Measurements from ENCODE around the gene CAMK2G. TPM values are rescaled to one million over a fixed set of nuclear protein-coding genes. Genes with fewer than 3 reads are reported as not detected.

Gene CAMK2G
- total RNA-seq, 2 donors from 2014 or later = 52.6 to 59.6 TPM

GRCh38 chr10:73810735-73811465 is 63.5 kb downstream of the CAMK2G start:
- no peaks in the 10 kb centered on the region for H3K27me3 Mint-ChIP-seq
- no peaks in the 10 kb centered on the region for H3K9me3 ChIP-seq (ENCODE audit: control insufficient read depth, low read length, poor library complexity, severe bottlenecking)
- peaks cover 36% of the 10 kb centered on the region for H3K4me1 Mint-ChIP-seq
- peak overlapping the region; percentile 93 for H3K4me3 Mint-ChIP-seq
- H3K27ac Mint-ChIP-seq = peak overlapping the region; percentile 83
- peaks cover 10% of the 10 kb centered on the region for H3K36me3 Mint-ChIP-seq (ENCODE audit: low read depth)
- DNase-seq (peak; percentile 43 to 57 (median 53)), ATAC-seq (peak; percentile 19)

GRCh38 chr10:73810358-73810734 is 64.0 kb downstream of the CAMK2G start:
- no peak for ATAC-seq
- Mint-ChIP-seq H3K27ac (peak overlapping the region; percentile 83), H3K36me3 (ENCODE audit: low read depth) (peaks cover 10% of the 10 kb centered on the region), H3K27me3 (no peaks in the 10 kb centered on the region), H3K4me1 (peaks cover 39% of the 10 kb centered on the region), H3K4me3 (peak overlapping the region; percentile 93)
- no peaks in the 10 kb centered on the region for H3K9me3 ChIP-seq (ENCODE audit: control insufficient read depth, low read length, poor library complexity, severe bottlenecking)
- no peak for DNase-seq

GRCh38 chr10:73809061-73809818 is 65.1 kb downstream of the CAMK2G start:
- DNase-seq = no peak
- peaks cover 10% of the 10 kb centered on the region for H3K36me3 Mint-ChIP-seq (ENCODE audit: low read depth)
- ATAC-seq = no peak
- H3K27ac Mint-ChIP-seq = peak overlapping the region; percentile 83
- peak overlapping the region; percentile 69 for H3K4me3 Mint-ChIP-seq
- H3K27me3 Mint-ChIP-seq = no peaks in the 10 kb centered on the region
- no peaks in the 10 kb centered on the region for H3K9me3 ChIP-seq (ENCODE audit: control insufficient read depth, low read length, poor library complexity, severe bottlenecking)
- H3K4me1 Mint-ChIP-seq = peaks cover 39% of the 10 kb centered on the region

GRCh38 chr10:73808021-73808815 is 66.1 kb downstream of the CAMK2G start:
- Mint-ChIP-seq H3K27me3 (no peaks in the 10 kb centered on the region), H3K4me1 (peaks cover 45% of the 10 kb centered on the region), H3K27ac (no peak overlapping the region)

GRCh38 chr10:73807471-73807870 is 66.9 kb downstream of the CAMK2G start:
- Mint-ChIP-seq H3K36me3 (ENCODE audit: low read depth) (peaks cover 17% of the 10 kb centered on the region), H3K4me3 (no peak overlapping the region), H3K27me3 (no peaks in the 10 kb centered on the region), H3K4me1 (peaks cover 47% of the 10 kb centered on the region), H3K27ac (peak overlapping the region; percentile 84)
- no peaks in the 10 kb centered on the region for H3K9me3 ChIP-seq (ENCODE audit: control insufficient read depth, low read length, poor library complexity, severe bottlenecking)
- no peak for ATAC-seq
- no peak for DNase-seq

More at GRCh38 chr10:73808021-73808815, 66.1 kb downstream of the CAMK2G start:
- no peak for DNase-seq
- ATAC-seq = no peak
- H3K36me3 Mint-ChIP-seq (ENCODE audit: low read depth) = peaks cover 13% of the 10 kb centered on the region
- H3K4me3 Mint-ChIP-seq = no peak overlapping the region
- no peaks in the 10 kb centered on the region for H3K9me3 ChIP-seq (ENCODE audit: control insufficient read depth, low read length, poor library complexity, severe bottlenecking)

DNA sequence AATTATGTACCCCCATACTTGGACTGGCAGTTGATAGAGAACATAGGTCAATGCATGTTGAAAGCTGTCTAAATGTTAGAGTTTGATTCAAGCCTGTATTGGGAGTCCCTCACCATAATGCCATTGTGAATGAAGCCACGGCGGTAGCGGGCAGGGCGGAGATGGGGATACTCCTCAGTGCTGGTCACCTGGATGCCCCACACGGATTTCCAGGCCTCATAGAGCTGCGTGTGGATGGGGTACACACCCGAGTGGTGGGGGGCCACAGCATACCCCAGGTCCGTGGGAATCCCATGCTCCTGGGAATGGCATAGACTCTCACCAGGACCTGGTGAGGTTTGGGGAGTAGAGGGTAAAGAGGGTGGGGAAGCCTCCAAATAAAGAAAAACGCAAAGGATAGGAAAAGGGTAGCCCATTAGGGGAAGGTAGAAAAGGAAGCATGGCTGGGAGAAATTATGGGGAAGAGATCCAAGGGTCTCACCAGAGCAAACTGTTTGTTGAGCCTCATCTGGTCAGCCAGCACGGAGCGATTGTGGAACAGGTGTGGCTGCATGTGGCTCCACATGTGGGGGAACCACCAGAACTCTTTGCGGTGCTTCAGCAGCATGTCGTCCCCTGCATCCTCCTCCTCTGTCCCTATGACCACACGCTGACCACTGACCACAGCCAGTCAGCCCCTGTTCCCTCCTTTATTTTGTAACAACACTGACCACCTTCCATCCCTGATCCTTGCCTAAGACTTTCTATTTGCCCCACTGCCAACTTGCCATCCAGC is 68.0 kb downstream of the CAMK2G start:
- no peaks in the 10 kb centered on the region for H3K9me3 ChIP-seq (ENCODE audit: control insufficient read depth, low read length, poor library complexity, severe bottlenecking)
- peak overlapping the region; percentile 28 for H3K4me3 Mint-ChIP-seq
- DNase-seq (no peak), ATAC-seq (no peak)
- peaks cover 17% of the 10 kb centered on the region for H3K36me3 Mint-ChIP-seq (ENCODE audit: low read depth)
- no peaks in the 10 kb centered on the region for H3K27me3 Mint-ChIP-seq
- H3K27ac Mint-ChIP-seq = peak overlapping the region; percentile 84
- peaks cover 46% of the 10 kb centered on the region for H3K4me1 Mint-ChIP-seq

DNA sequence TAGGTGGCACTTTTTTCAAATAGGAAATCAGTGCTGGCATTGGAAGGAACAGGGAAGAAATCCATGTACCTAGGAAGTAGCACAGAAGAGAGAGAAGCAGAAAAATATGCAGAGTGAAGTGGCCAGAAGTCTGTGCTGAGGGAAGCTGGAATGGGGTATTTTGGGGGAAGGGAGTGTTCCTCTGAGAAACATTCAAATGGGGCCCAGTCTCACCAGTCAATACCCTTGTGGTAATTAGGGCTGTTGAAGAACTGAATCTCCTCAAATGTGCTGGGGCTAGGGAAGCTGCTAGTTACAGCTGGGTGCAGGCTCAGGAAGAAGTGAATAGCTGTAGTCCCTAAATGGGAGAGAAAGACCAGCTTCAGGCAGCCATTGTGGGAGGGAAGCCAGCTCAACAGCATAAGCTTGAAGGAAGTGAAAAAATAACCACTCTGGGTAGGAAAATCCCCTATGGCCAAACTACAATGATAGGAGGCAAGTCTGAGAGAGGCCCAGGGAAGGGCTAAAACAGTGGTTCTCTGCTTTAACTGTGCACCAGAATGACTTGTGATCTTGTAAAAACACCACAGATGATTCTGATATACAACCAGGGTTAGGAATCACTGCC is 70.6 kb downstream of the CAMK2G start:
- H3K4me3 Mint-ChIP-seq = no peak overlapping the region
- no peaks in the 10 kb centered on the region for H3K9me3 ChIP-seq (ENCODE audit: control insufficient read depth, low read length, poor library complexity, severe bottlenecking)
- H3K36me3 Mint-ChIP-seq (ENCODE audit: low read depth) = peaks cover 12% of the 10 kb centered on the region
- H3K27me3 Mint-ChIP-seq = no peaks in the 10 kb centered on the region
- DNase-seq (no peak), ATAC-seq (peak; percentile 35)
- H3K27ac Mint-ChIP-seq = peak overlapping the region; percentile 47
- peaks cover 32% of the 10 kb centered on the region for H3K4me1 Mint-ChIP-seq

DNA sequence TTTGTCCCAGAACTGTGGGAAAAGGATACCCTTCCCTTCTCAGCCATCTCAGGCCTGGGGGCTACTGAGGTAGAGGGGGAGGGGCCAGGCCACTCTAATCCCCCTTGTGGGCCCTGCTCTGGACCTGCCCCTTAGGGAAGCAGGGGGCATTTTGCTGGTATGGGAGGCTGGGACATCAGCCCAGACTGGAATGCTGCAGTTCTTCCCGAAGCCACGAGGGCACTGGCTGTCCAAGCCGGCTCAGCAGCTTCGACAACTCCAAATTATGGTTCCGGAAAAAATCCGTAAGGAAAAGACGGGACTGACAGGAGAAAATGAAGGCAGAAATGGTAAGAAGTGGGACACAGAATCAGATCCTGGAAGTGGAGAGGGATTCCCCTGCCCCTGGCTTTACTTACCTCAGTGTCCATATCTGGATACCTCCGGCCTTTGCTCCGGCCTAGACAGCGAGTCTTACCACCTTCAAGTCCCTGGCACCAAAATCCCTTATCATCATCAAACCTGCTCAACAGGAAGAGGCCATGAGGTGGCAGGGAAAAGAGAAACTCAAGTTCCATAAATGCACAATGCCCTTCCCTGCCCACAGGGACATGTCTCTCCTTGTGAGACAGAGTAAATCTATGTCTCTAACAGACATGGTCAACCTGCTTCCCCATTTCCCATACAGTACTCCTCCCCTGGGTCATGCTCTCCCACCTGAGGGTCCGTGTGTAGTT is 71.9 kb downstream of the CAMK2G start:
- peaks cover 28% of the 10 kb centered on the region for H3K4me1 Mint-ChIP-seq
- H3K9me3 ChIP-seq (ENCODE audit: control insufficient read depth, low read length, poor library complexity, severe bottlenecking) = no peaks in the 10 kb centered on the region
- peaks cover 14% of the 10 kb centered on the region for H3K36me3 Mint-ChIP-seq (ENCODE audit: low read depth)
- no peak for ATAC-seq
- no peak overlapping the region for H3K4me3 Mint-ChIP-seq
- H3K27ac Mint-ChIP-seq = peak overlapping the region; percentile 47
- no peak for DNase-seq
- H3K27me3 Mint-ChIP-seq = no peaks in the 10 kb centered on the region

- peaks cover 16% of the 10 kb centered on the region for H3K4me1 Mint-ChIP-seq
Observed at GRCh38 chr10:73801253-73801590, 73.1 kb downstream of the CAMK2G start.

DNA sequence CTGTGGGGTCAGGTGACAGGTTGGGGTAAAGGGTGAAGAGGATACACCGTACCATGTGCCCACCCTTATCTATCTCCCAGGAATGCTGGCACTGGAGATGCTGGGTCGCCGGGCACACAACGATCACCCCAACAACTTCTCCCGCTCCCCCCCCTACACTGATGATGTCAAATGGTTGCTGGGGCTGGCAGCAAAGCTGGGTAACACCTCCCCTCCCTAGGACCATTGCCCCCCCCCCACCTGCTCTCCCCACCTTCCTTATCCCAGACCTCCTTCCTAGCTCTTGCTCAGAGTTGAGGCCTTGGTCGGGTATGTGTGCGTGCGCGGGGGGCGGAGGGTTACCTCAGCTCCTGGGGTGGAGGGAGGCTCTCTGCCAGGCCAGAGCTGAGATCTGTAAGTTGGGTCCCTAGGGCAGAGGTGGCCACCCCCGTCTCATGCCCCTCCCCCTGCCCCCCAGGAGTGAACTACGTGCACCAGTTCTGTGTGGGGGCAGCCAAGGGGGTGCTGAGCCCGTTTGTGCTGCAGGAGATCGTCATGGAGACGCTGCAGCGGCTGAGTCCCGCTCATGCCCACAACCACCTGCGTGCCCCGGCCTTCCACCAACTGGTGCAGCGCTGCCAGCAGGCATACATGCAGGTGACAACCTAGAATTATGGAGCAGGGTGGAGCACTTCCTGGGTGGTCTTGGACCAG is 73.6 kb downstream of the CAMK2G start:
- DNase-seq (no peak), ATAC-seq (no peak)
- peaks cover 9% of the 10 kb centered on the region for H3K36me3 Mint-ChIP-seq (ENCODE audit: low read depth)
- no peaks in the 10 kb centered on the region for H3K27me3 Mint-ChIP-seq
- peaks cover 10% of the 10 kb centered on the region for H3K4me1 Mint-ChIP-seq
- H3K9me3 ChIP-seq (ENCODE audit: control insufficient read depth, low read length, poor library complexity, severe bottlenecking) = no peaks in the 10 kb centered on the region
- H3K27ac Mint-ChIP-seq = no peak overlapping the region
- H3K4me3 Mint-ChIP-seq = peak overlapping the region; percentile 41

More at GRCh38 chr10:73801253-73801590, 73.1 kb downstream of the CAMK2G start:
- Mint-ChIP-seq H3K36me3 (ENCODE audit: low read depth) (peaks cover 9% of the 10 kb centered on the region), H3K4me3 (no peak overlapping the region), H3K27ac (no peak overlapping the region), H3K27me3 (no peaks in the 10 kb centered on the region)
- DNase-seq (no peak), ATAC-seq (no peak)
- no peaks in the 10 kb centered on the region for H3K9me3 ChIP-seq (ENCODE audit: control insufficient read depth, low read length, poor library complexity, severe bottlenecking)

DNA sequence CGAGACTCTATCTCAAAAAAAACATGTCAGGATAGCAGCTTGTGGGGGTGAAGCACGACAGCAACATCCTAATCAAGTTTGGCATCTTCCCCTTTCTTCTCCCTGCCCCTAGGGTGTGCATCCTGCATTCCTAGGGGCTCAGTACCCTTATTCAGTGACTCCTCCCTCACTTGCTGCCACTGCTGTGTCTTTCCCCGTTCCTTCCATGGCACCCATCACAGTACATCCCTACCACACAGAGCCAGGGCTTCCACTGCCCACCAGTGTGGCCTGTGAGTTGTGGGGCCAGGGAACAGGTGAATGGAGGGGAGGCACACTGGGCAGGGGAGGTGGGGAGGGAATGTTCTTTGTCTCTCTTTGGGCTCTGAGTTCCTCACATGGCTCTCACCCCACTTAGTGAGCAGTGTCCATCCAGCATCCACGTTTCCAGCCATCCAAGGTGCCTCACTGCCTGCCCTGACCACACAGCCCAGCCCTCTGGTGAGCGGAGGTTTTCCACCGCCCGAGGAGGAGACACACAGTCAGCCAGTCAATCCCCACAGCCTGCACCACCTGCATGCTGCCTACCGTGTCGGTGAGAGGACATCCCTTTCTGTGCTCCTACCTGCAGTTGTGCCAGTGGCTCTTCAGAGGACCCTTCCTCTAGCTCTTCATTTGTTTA is 74.3 kb downstream of the CAMK2G start:
- peaks cover 9% of the 10 kb centered on the region for H3K36me3 Mint-ChIP-seq (ENCODE audit: low read depth)
- H3K27me3 Mint-ChIP-seq = no peaks in the 10 kb centered on the region
- H3K4me3 Mint-ChIP-seq = peak overlapping the region; percentile 41
- H3K27ac Mint-ChIP-seq = peak overlapping the region; percentile 68
- ATAC-seq (no peak), DNase-seq (no peak)
- H3K4me1 Mint-ChIP-seq = peaks cover 10% of the 10 kb centered on the region
- no peaks in the 10 kb centered on the region for H3K9me3 ChIP-seq (ENCODE audit: control insufficient read depth, low read length, poor library complexity, severe bottlenecking)

Data from T-helper 17 cell (primary cell).